ENCODE measurements around the gene MYB. TPM values are rescaled to one million over a fixed set of nuclear protein-coding genes. Genes with fewer than 3 reads are reported as not detected.

MYB gene
- total and polyA plus RNA-seq, 2 of the 13 experiments (the other 11 are each of a cell fraction or from before 2014, with no cell fraction given): 0.04 to 0.20 TPM

GRCh38 chr6:135179920-135180541, 1.1 kb upstream of the MYB start:
- DNase-seq (ENCODE audit: low spot score) (no peak), ATAC-seq (no peak), FAIRE-seq (no peak)
- H3K9me3 ChIP-seq (ENCODE audit: low read length): no peaks in the 10 kb centered on the region
- H3K36me3 ChIP-seq (replicated peaks in 1 of 2; ENCODE audit: control insufficient read depth in 1 of 2, insufficient read depth in 2 of 2, low read length in 2 of 2): no peaks in the 10 kb centered on the region
- peaks cover 7 to 54% of the 10 kb centered on the region in 2 experiments for H3K27me3 ChIP-seq (ENCODE audit: control insufficient read depth in 1 of 2, insufficient read depth in 2 of 2, low read length in 2 of 2)
- H3K4me1 ChIP-seq (ENCODE audit: insufficient read depth, low read length): peaks cover 28% of the 10 kb centered on the region
- in situ Hi-C loops (cut with HindIII; ENCODE audit: extremely low pct_ligation_motif_present, low pct_unique_long_range_greater_than_20kb) (no loop called here), intact Hi-C loops (cut with micrococcal nuclease; ENCODE audit: unreplicated experiment) (loop anchor here (5.0 kb wide), 1 partner anchor 33 kb away; no protein-coding TSS in a partner anchor)
- no peak for TF ChIP-seq ZNF460 (CRISPR knock-in tag; IDR thresholded peaks at IDR 0.05; ENCODE audit: borderline replicate concordance)
- TF ChIP-seq CBX2 (IDR thresholded peaks at IDR 0.05; ENCODE audit: low read depth, low read length): 0 out of 2 replicates have a peak, but pooled peaks have one; percentile 40
- TF ChIP-seq CBX2 (CRISPR knock-in tag; IDR thresholded peaks at IDR 0.05; ENCODE audit: low read depth): no peak
- TF ChIP-seq, protein P1, sequence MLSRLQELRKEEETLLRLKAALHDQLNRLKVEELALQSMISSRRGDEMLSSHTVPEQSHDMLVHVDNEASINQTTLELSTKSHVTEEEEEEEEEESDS (CRISPR knock-in tag; IDR thresholded peaks at IDR 0.05; ENCODE audit: borderline replicate concordance): no peak
- TF ChIP-seq ZFP90 (CRISPR knock-in tag; IDR thresholded peaks at IDR 0.05; ENCODE audit: borderline replicate concordance): no peak
- TF ChIP-seq, protein P2, sequence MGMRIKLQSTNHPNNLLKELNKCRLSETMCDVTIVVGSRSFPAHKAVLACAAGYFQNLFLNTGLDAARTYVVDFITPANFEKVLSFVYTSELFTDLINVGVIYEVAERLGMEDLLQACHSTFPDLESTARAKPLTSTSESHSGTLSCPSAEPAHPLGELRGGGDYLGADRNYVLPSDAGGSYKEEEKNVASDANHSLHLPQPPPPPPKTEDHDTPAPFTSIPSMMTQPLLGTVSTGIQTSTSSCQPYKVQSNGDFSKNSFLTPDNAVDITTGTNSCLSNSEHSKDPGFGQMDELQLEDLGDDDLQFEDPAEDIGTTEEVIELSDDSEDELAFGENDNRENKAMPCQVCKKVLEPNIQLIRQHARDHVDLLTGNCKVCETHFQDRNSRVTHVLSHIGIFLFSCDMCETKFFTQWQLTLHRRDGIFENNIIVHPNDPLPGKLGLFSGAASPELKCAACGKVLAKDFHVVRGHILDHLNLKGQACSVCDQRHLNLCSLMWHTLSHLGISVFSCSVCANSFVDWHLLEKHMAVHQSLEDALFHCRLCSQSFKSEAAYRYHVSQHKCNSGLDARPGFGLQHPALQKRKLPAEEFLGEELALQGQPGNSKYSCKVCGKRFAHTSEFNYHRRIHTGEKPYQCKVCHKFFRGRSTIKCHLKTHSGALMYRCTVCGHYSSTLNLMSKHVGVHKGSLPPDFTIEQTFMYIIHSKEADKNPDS (CRISPR knock-in tag; IDR thresholded peaks at IDR 0.05): no peak
- no peak for TF ChIP-seq KDM3A (CRISPR knock-in tag; IDR thresholded peaks at IDR 0.05; ENCODE audit: low read depth)
- no peak for TF ChIP-seq XBP1 (CRISPR knock-in tag; IDR thresholded peaks at IDR 0.05)
- H3K4me2 ChIP-seq (ENCODE audit: low read depth, low read length): peak overlapping the region; percentile 87; the same call in 1 of the 2 replicates
- 34% methylated on average over 16 of the region's 16 CpGs for WGBS (ENCODE audit: low lambda C conversion rate)
- no peak overlapping the region for H2AFZ ChIP-seq (ENCODE audit: low read length)
- CTCF ChIA-PET (ENCODE audit: low intra/inter-chr PET ratio, low total read pairs): no interaction called here
- no peaks in the 10 kb centered on the region for H3K79me2 ChIP-seq (ENCODE audit: insufficient read depth, low read length)
- H3K9ac ChIP-seq (ENCODE audit: insufficient read depth, low read depth, low read length): no peak overlapping the region
- no TSS peak for BruUV-seq (replicated peaks)
- POLR2A ChIA-PET: no interaction called here
- no peak overlapping the region for H3K27ac ChIP-seq (ENCODE audit: extremely low read length, insufficient read depth, low read length)
- H4K20me1 ChIP-seq (ENCODE audit: insufficient read depth, low read length): no peaks in the 10 kb centered on the region
- H3K4me3 ChIP-seq (replicated peaks in 1 of 3; ENCODE audit: insufficient read depth in 1 of 3, low read depth in 2 of 3, low read length in 3 of 3): no peak overlapping the region
